Neuronal stem cell (in vitro differentiated cells): ENCODE data around the gene RNF113B.

Experiments
- DNase-seq: peaks from one replicate; pipeline ENCODE4 v3.0.0-alpha.2; 2013; ENCODE audit warnings: low spot score
- H2AFZ ChIP-seq: one replicate; pipeline ENCODE4 v1.6.1; 2013; ENCODE audit warnings: mild to moderate bottlenecking, low read length, inconsistent platforms
- H2AK5ac ChIP-seq: 2 replicates; pipeline ENCODE4 v1.6.1; 2013; ENCODE audit warnings: low read depth, mild to moderate bottlenecking, inconsistent platforms, low read length, moderate library complexity, mixed read lengths
- H2BK120ac ChIP-seq: 2 replicates; pipeline ENCODE4 v1.6.1; 2013; ENCODE audit warnings: low read depth, mild to moderate bottlenecking, inconsistent platforms, low read length, moderate library complexity, mixed read lengths
- H2BK12ac ChIP-seq: one replicate; pipeline ENCODE4 v1.6.1; 2013; ENCODE audit warnings: low read length, inconsistent platforms
- H2BK15ac ChIP-seq: 2 replicates; pipeline ENCODE4 v1.6.1; 2013; ENCODE audit warnings: mild to moderate bottlenecking, low read length, inconsistent platforms, mixed read lengths
- H2BK5ac ChIP-seq: one replicate; pipeline ENCODE4 v1.6.1; 2013; ENCODE audit warnings: inconsistent platforms, mild to moderate bottlenecking, low read length, moderate library complexity
- H3K14ac ChIP-seq: one replicate; pipeline ENCODE4 v1.6.1; 2013; ENCODE audit warnings: low read length, inconsistent platforms
- H3K18ac ChIP-seq: 2 replicates; pipeline ENCODE4 v1.6.1; 2013; ENCODE audit warnings: low read length, inconsistent platforms
- H3K23ac ChIP-seq: 2 replicates; pipeline ENCODE4 v1.6.1; 2013; ENCODE audit warnings: low read depth, mild to moderate bottlenecking, mixed read lengths, low read length, inconsistent platforms; ENCODE audit not compliant: poor library complexity
- H3K27ac ChIP-seq: replicated peaks from 3 replicates; pipeline ENCODE4 v1.5.1; 2013; ENCODE audit warnings: low read length, inconsistent platforms
- H3K27me3 ChIP-seq, 3 experiments: 2 replicates each; pipeline ENCODE4 v1.6.1; 2013; ENCODE audit warnings: low read length in 3 of 3, mild to moderate bottlenecking in 2 of 3, inconsistent platforms in 1 of 3, low read depth in 1 of 3, mixed read lengths in 1 of 3, moderate library complexity in 1 of 3; ENCODE audit not compliant: control insufficient read depth in 3 of 3, insufficient read depth in 3 of 3
- H3K36me3 ChIP-seq, 2 donors: replicated peaks in 1 of 2; 2 replicates each; pipeline ENCODE4 v1.6.1; 2013; ENCODE audit warnings: low read length in 2 of 2; ENCODE audit not compliant: control insufficient read depth in 2 of 2, insufficient read depth in 2 of 2
- H3K4ac ChIP-seq: 2 replicates; pipeline ENCODE4 v1.6.1; 2013; ENCODE audit warnings: inconsistent platforms, mild to moderate bottlenecking, low read length, moderate library complexity
- H3K4me1 ChIP-seq, 2 donors: 1 replicate in 1 of 2; 2 replicates in 1 of 2; pipeline ENCODE4 v1.6.1; 2013; ENCODE audit warnings: low read length in 2 of 2, low read depth in 1 of 2; ENCODE audit not compliant: control insufficient read depth in 2 of 2, insufficient read depth in 1 of 2
- H3K4me2 ChIP-seq: one replicate; pipeline ENCODE4 v1.6.1; 2013; ENCODE audit warnings: mild to moderate bottlenecking, low read length, inconsistent platforms; ENCODE audit not compliant: insufficient read depth, poor library complexity, severe bottlenecking
- H3K4me3 ChIP-seq, 2 donors: 2 replicates each; pipeline ENCODE4 v1.5.1; 2013; ENCODE audit warnings: low read length in 2 of 2, mild to moderate bottlenecking in 2 of 2, inconsistent platforms in 1 of 2, moderate library complexity in 1 of 2
- H3K79me1 ChIP-seq: one replicate; pipeline ENCODE4 v1.6.1; 2013; ENCODE audit warnings: low read depth, mild to moderate bottlenecking, inconsistent platforms, low read length, moderate library complexity
- H3K9ac ChIP-seq: one replicate; pipeline ENCODE4 v1.6.1; 2013; ENCODE audit warnings: mild to moderate bottlenecking, low read depth, low read length, inconsistent platforms; ENCODE audit not compliant: poor library complexity
- H3K9me3 ChIP-seq, 2 donors: replicated peaks in 1 of 2; 2 replicates each; pipeline versions ENCODE3 to v1.6.1; 2013; ENCODE audit warnings: low read length in 2 of 2, mild to moderate bottlenecking in 2 of 2, inconsistent platforms in 1 of 2, low read depth in 1 of 2, mixed read lengths in 1 of 2, moderate library complexity in 1 of 2; ENCODE audit not compliant: control insufficient read depth in 2 of 2, insufficient read depth in 1 of 2
- H4K8ac ChIP-seq: one replicate; pipeline ENCODE4 v1.6.1; 2013; ENCODE audit warnings: low read depth, mild to moderate bottlenecking, inconsistent platforms, low read length, moderate library complexity
- H4K91ac ChIP-seq: one replicate; pipeline ENCODE4 v1.6.1; 2013; ENCODE audit warnings: low read length, low read depth, mild to moderate bottlenecking, inconsistent platforms; ENCODE audit not compliant: poor library complexity
- WGBS, 2 donors: extraction: QIAGEN DNeasy Blood & Tissue Kit; methylation state at CpG; one replicate each; pipeline ENCODE4 v1.1.7; 2013; ENCODE audit warnings: missing lambda C conversion rate in 2 of 2, mixed read lengths in 1 of 2; ENCODE audit not compliant: insufficient read length in 2 of 2, insufficient replicate concordance in 1 of 2; ENCODE audit errors: extremely low coverage in 2 of 2; 5-methylcytosine and 5-hydroxymethylcytosine counted together

Gene RNF113B

DNA sequence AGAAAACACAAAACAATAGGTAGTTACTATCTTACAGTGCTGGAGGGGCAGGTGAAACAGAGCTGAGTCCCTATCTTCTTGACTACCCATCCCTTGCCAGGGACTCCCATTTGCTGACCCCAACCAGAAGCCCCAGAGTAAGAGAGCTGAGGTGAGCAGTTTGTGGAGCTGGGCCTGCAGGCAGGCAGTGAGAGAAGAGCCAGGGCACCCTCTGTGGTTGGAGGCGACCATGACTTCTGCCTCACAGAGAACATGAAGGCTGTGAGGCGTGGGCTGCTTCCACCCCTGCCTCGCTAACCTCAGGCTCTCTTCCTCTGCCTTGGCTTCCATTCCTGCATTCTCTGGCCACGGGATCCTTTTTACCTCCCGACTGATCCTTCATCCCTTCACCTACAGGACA, 47.5 kb upstream of the RNF113B start:
- Histone ChIP-seq H2BK12ac (no peak overlapping the region), H3K23ac (no peak overlapping the region), H3K27me3 (no peaks in the 10 kb centered on the region), H3K4me2 (no peak overlapping the region), H4K91ac (no peak overlapping the region), H2BK5ac (no peak overlapping the region), H3K36me3 (peaks cover 8 to 26% of the 10 kb centered on the region in 2 donors), H3K79me1 (peaks cover 6% of the 10 kb centered on the region), H3K4me1 (peaks cover 0 to 3% of the 10 kb centered on the region in 2 donors), H2AK5ac (no peak overlapping the region), H3K9me3 (peaks cover 2 to 30% of the 10 kb centered on the region in 2 donors), H2BK15ac (no peak overlapping the region), H3K14ac (no peak overlapping the region), H3K4me3 (no peak overlapping the region), H3K4ac (no peak overlapping the region), H3K18ac (peak overlapping the region; percentile 66), H2AFZ (no peak overlapping the region), H2BK120ac (no peak overlapping the region), H3K9ac (no peak overlapping the region), H4K8ac (no peak overlapping the region), H3K27ac (no peak overlapping the region)
- no peak for DNase-seq
- no CpG with 5 or more reads among the region's 5 CpGs for WGBS, 2 donors

DNA sequence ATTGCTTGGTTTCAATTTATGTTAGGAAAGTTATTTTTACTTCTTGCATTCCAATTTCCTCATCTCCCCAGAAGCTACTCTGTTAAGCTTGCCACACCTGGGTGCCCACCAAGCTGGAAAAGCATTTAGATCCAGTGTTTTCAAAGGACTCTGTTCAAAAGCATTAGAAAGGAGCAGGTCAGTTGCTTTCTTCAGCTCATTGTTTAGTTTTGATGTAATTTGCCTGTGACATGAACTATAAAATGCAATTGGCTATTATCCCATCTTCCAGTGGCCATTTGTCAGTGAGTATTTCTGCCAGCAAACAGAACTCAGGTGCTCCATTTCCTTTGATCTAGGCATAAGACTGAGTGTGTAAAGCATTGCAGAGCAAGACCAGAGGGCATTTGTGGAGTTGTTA, 46.7 kb upstream of the RNF113B start:
- H2AFZ ChIP-seq = no peak overlapping the region
- H3K4me2 ChIP-seq = no peak overlapping the region
- no peak overlapping the region for H3K14ac ChIP-seq
- peaks cover 0 to 3% of the 10 kb centered on the region in 2 donors for H3K4me1 ChIP-seq
- no peak overlapping the region for H2AK5ac ChIP-seq
- peaks cover 8 to 26% of the 10 kb centered on the region in 2 donors for H3K36me3 ChIP-seq
- no peak overlapping the region for H4K91ac ChIP-seq
- no peaks in the 10 kb centered on the region for H3K27me3 ChIP-seq
- no peak overlapping the region for H2BK15ac ChIP-seq
- no peak overlapping the region for H3K18ac ChIP-seq
- no peak overlapping the region for H2BK12ac ChIP-seq
- H3K27ac ChIP-seq = no peak overlapping the region
- H3K23ac ChIP-seq = no peak overlapping the region
- DNase-seq = no peak
- no peak overlapping the region for H2BK5ac ChIP-seq
- no peak overlapping the region for H3K4me3 ChIP-seq
- H3K9ac ChIP-seq = no peak overlapping the region
- no peak overlapping the region for H3K4ac ChIP-seq
- H2BK120ac ChIP-seq = no peak overlapping the region
- peaks cover 6% of the 10 kb centered on the region for H3K79me1 ChIP-seq
- H3K9me3 ChIP-seq = peaks cover 2 to 26% of the 10 kb centered on the region in 2 donors
- H4K8ac ChIP-seq = no peak overlapping the region

DNA sequence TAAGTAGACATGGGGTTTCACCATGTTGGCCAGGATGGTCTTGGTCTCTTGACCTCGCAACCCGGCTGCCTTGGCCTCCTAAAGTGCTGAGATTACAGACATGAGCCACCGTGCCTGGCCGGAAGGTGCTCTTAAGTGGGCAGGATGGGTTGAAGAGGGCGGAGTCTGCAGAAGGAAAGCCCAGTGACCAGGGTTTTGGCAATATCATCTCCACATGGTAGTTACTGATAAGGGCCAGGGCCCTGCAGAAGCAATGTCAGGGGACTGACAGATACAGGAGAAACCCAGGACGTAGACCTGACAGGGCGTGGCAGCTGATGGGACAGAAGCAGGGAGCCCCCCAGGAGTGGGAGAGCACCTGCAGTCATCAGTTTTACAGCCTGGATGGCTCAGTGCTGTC, 45.7 kb upstream of the RNF113B start:
- Histone ChIP-seq H3K4ac (no peak overlapping the region), H3K18ac (peak overlapping the region; percentile 5), H2AK5ac (no peak overlapping the region), H2BK120ac (no peak overlapping the region), H3K9ac (no peak overlapping the region), H2BK12ac (no peak overlapping the region), H3K4me2 (no peak overlapping the region), H3K36me3 (peaks cover 8 to 33% of the 10 kb centered on the region in 2 donors), H4K8ac (no peak overlapping the region), H2BK5ac (no peak overlapping the region), H2BK15ac (no peak overlapping the region), H4K91ac (no peak overlapping the region), H2AFZ (no peak overlapping the region), H3K14ac (no peak overlapping the region), H3K4me1 (peaks cover 0 to 3% of the 10 kb centered on the region in 2 donors), H3K23ac (no peak overlapping the region), H3K9me3 (peaks cover 2 to 19% of the 10 kb centered on the region in 2 donors), H3K4me3 (no peak overlapping the region), H3K79me1 (peaks cover 6% of the 10 kb centered on the region), H3K27me3 (no peaks in the 10 kb centered on the region), H3K27ac (no peak overlapping the region)
- no CpG with 5 or more reads among the region's 7 CpGs for WGBS, 2 donors
- DNase-seq = no peak

DNA sequence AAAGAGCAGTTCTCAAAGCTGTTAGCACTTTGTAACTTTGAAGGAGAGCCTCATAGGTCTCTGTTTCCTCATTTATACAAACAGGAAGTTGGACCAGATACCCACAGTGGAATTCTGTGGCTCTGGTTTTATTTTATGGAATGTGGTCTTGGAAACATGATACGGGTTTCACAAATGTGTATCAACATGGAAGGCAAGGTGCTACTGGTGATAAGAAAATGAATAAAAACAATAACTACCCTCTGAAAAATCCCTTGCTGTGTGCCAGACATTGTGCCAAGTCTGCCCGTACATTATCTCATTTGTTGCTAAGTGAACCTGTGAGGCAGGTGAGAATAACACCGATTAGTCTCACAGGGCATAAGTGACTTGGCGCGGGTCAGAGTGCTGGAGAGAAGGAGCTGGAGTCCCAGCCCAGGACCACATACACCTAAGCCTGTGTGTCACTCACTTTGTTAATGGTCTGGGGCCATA, 45.0 kb upstream of the RNF113B start:
- no peak overlapping the region for H2BK5ac ChIP-seq
- H3K9ac ChIP-seq = no peak overlapping the region
- no peak overlapping the region for H4K91ac ChIP-seq
- no peak overlapping the region for H4K8ac ChIP-seq
- peaks cover 0 to 13% of the 10 kb centered on the region in 2 donors for H3K9me3 ChIP-seq
- no peak overlapping the region for H3K18ac ChIP-seq
- H2BK12ac ChIP-seq = no peak overlapping the region
- no peaks in the 10 kb centered on the region for H3K27me3 ChIP-seq
- no peak overlapping the region for H2AFZ ChIP-seq
- H3K4me1 ChIP-seq = peaks cover 0 to 8% of the 10 kb centered on the region in 2 donors
- H3K4me3 ChIP-seq = no peak overlapping the region
- H3K4me2 ChIP-seq = no peak overlapping the region
- no peak overlapping the region for H3K4ac ChIP-seq
- WGBS, 2 donors = no CpG with 5 or more reads among the region's 5 CpGs
- H2AK5ac ChIP-seq = no peak overlapping the region
- H2BK120ac ChIP-seq = no peak overlapping the region
- no peak overlapping the region for H2BK15ac ChIP-seq
- H3K14ac ChIP-seq = no peak overlapping the region
- no peak overlapping the region for H3K23ac ChIP-seq
- peaks cover 11 to 40% of the 10 kb centered on the region in 2 donors for H3K36me3 ChIP-seq
- H3K79me1 ChIP-seq = peaks cover 6% of the 10 kb centered on the region
- DNase-seq = no peak
- H3K27ac ChIP-seq = no peak overlapping the region
